SJSA1 (cell line): ENCODE results near the gene UTS2R. TPM values are rescaled to one million over a fixed set of nuclear protein-coding genes. Genes with fewer than 3 reads are reported as not detected.

Source experiments
- DNase-seq, 2 experiments: peaks; one replicate each; pipeline ENCODE4 v3.0.0-alpha.2; 2015 to 2020; ENCODE audit warnings: low spot score in 2 of 2, low read depth in 1 of 2
- H3K27ac ChIP-seq: fragments of 250-450 bp; sonication (Bioruptor Pico); 2 replicates; pipeline ENCODE4 v1.5.1; 2020; ENCODE audit warnings: mild to moderate bottlenecking, moderate library complexity
- H3K27me3 ChIP-seq: fragments of 250-450 bp; sonication (Bioruptor Pico); replicated peaks from 2 replicates; pipeline ENCODE4 v1.5.1; 2020; ENCODE audit warnings: mild to moderate bottlenecking, moderate library complexity
- H3K36me3 ChIP-seq: fragments of 250-450 bp; sonication (Bioruptor Pico); 2 replicates; pipeline ENCODE4 v1.5.1; 2020; ENCODE audit warnings: mild to moderate bottlenecking
- H3K4me1 ChIP-seq: fragments of 250-450 bp; sonication (Bioruptor Pico); replicated peaks from 2 replicates; pipeline ENCODE4 v1.6.1; 2021; ENCODE audit warnings: mild to moderate bottlenecking
- H3K4me3 ChIP-seq: fragments of 250-450 bp; sonication (Bioruptor Pico); 2 replicates; pipeline ENCODE4 v1.5.1; 2020; ENCODE audit warnings: mild to moderate bottlenecking
- H3K9me3 ChIP-seq: fragments of 250-450 bp; sonication (Bioruptor Pico); replicated peaks from 2 replicates; pipeline ENCODE4 v1.5.1; 2020; ENCODE audit warnings: mild to moderate bottlenecking
- total RNA-seq: library from RNA; depleted of rRNA; stranded (reverse); fragments of >200 nt; shearing (Covaris generic); gene quantifications from 2 replicates; pipeline ENCODE4 v1.2.3, GENCODE V29; 2014; rRNA removed

Gene UTS2R
- total RNA-seq, 1 experiment from 2014 or later, result 0.18 TPM

DNA sequence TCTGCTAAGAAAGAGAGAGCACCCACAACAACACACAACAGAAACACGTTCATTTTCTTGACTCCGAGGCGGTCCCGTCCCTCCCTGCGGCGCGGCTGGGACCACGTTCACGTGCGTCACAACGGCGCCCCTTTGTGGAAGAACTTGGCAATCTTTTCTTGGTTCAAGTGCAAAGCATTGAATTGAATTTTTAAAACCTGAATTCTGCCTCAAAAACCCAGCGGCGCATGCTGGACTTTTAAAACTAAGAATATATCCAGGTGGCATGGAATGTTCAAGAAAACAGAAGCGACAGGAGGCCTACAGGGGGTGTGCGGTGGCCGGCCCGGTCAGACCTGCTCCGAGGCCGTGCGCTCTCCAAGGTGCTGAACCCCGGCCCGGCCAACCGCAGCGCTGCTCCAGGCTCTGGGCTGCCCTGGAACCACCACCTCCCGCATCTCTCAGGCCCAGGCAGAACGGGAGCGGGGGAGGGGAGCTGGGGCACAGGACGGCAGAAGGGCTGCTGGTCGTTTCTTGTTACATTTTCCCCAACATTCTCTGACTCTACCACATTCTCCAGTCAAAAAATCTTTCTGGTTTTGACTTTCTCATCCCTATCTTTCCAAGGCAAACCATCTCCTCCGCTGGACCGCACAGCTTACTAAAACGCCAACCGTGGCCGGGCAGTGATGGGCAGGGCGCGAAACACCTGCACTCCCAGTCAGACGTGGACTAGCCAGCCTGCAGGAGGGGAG lies 43.1 kb downstream of the UTS2R start:
- DNase-seq, result peak; percentile 80 to 87
- Histone ChIP-seq H3K4me3 (no peak overlapping the region), H3K4me1 (peaks cover 51% of the 10 kb centered on the region), H3K9me3 (peaks cover 6% of the 10 kb centered on the region; the same call in 1 of the 2 replicates), H3K27ac (no peak overlapping the region), H3K36me3 (peaks cover 21% of the 10 kb centered on the region), H3K27me3 (no peaks in the 10 kb centered on the region)

GRCh38 chr17:82415336-82415735 lies 43.8 kb downstream of the UTS2R start:
- Histone ChIP-seq H3K27me3 (no peaks in the 10 kb centered on the region), H3K9me3 (peaks cover 6% of the 10 kb centered on the region; the same call in 1 of the 2 replicates), H3K27ac (no peak overlapping the region), H3K36me3 (peaks cover 21% of the 10 kb centered on the region), H3K4me3 (no peak overlapping the region), H3K4me1 (peaks cover 45% of the 10 kb centered on the region)
- no peak for DNase-seq

GRCh38 chr17:82415786-82416185 lies 44.2 kb downstream of the UTS2R start:
- DNase-seq, result no peak
- peaks cover 25% of the 10 kb centered on the region for H3K36me3 ChIP-seq

GRCh38 chr17:82416264-82416663 lies 44.7 kb downstream of the UTS2R start:
- peaks cover 30% of the 10 kb centered on the region for H3K36me3 ChIP-seq

More at GRCh38 chr17:82415786-82416185, 44.2 kb downstream of the UTS2R start:
- Histone ChIP-seq H3K9me3 (peaks cover 6% of the 10 kb centered on the region; the same call in 1 of the 2 replicates), H3K27ac (no peak overlapping the region), H3K4me1 (peaks cover 44% of the 10 kb centered on the region), H3K27me3 (no peaks in the 10 kb centered on the region), H3K4me3 (no peak overlapping the region)

GRCh38 chr17:82416771-82417170 lies 45.2 kb downstream of the UTS2R start:
- H3K27ac ChIP-seq, result no peak overlapping the region
- no peaks in the 10 kb centered on the region for H3K27me3 ChIP-seq
- H3K9me3 ChIP-seq, result peaks cover 6% of the 10 kb centered on the region; the same call in 1 of the 2 replicates
- H3K4me1 ChIP-seq, result peaks cover 36% of the 10 kb centered on the region
- H3K36me3 ChIP-seq, result peaks cover 35% of the 10 kb centered on the region
- DNase-seq, result no peak
- no peak overlapping the region for H3K4me3 ChIP-seq

More at GRCh38 chr17:82416264-82416663, 44.7 kb downstream of the UTS2R start:
- DNase-seq, result no peak
- Histone ChIP-seq H3K9me3 (peaks cover 6% of the 10 kb centered on the region; the same call in 1 of the 2 replicates), H3K27me3 (no peaks in the 10 kb centered on the region), H3K4me1 (peaks cover 41% of the 10 kb centered on the region), H3K4me3 (no peak overlapping the region), H3K27ac (no peak overlapping the region)

GRCh38 chr17:82418001-82418986 lies 46.7 kb downstream of the UTS2R start, which contains the start of the genes HEXD and OGFOD3:
TSS of gene HEXD (plus strand) at chr17:82418347. CDS start at chr17:82419800, 1,453 bp downstream.
TSS of gene OGFOD3 (minus strand) at chr17:82418586. CDS start at chr17:82418485, 101 bp downstream.
- H3K27ac ChIP-seq, result peak within 1 kb of the TSS; percentile 63
- H3K9me3 ChIP-seq, result peaks cover 9% of the 10 kb centered on the region; the same call in 1 of the 2 replicates
- DNase-seq, result peak; percentile 83 to 98
- peaks cover 22% of the 10 kb centered on the region for H3K4me1 ChIP-seq
- H3K4me3 ChIP-seq, result peak within 1 kb of the TSS; percentile 100
- H3K36me3 ChIP-seq, result peaks cover 46% of the 10 kb centered on the region
- H3K27me3 ChIP-seq, result no peaks in the 10 kb centered on the region

DNA sequence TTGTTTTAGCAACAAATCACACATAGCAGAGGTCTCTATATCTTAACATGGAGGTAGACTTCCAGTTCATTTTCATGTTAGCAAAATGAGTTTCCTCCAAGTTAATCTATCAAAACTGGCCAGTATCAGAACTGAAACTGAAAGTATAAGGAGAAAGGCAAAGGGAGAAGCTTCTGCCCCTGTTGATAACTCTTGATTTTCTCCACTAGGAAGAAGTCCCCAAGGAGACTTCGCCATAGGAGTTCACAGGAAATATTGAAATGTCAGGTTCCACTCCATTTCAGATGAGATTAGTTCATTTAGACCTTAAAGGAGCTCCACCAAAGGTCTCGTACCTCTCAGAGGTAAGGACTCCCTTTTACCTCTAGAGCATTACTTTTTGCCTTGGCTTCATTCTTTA lies 48.0 kb downstream of the UTS2R start:
- DNase-seq, result no peak

GRCh38 chr17:82424001-82424862 lies 52.7 kb downstream of the UTS2R start:
- H3K4me3 ChIP-seq, result no peak overlapping the region
- 0 out of 2 replicates have a peak, but pooled peaks cover 3% of the 10 kb centered on the region for H3K9me3 ChIP-seq
- H3K36me3 ChIP-seq, result peaks cover 34% of the 10 kb centered on the region
- peaks cover 4% of the 10 kb centered on the region; the same call in 1 of the 2 replicates for H3K4me1 ChIP-seq
- peak in 1 of 2 experiments; percentile 59 for DNase-seq
- no peak overlapping the region for H3K27ac ChIP-seq
- H3K27me3 ChIP-seq, result no peaks in the 10 kb centered on the region

More for the DNA sequence above, 48.0 kb downstream of the UTS2R start:
- Histone ChIP-seq H3K4me3 (peak overlapping the region; percentile 100; the same call in 1 of the 2 replicates), H3K9me3 (peaks cover 9% of the 10 kb centered on the region; the same call in 1 of the 2 replicates), H3K36me3 (peaks cover 48% of the 10 kb centered on the region), H3K27ac (no peak overlapping the region), H3K4me1 (peaks cover 17% of the 10 kb centered on the region), H3K27me3 (no peaks in the 10 kb centered on the region)

DNA sequence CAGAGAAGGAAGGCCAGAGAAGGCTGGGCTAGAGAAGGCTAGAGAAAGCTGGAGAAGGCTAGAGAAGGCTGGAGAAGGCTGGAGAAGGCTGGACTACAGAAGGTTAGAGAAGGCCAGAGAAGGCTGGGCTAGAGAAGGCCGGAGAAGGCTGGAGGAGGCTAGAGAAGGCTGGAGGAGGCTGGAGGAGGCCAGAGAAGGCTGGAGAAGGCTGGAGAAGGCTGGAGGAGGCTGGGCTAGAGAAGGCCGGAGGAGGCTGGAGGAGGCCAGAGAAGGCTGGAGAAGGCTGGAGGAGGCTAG lies 53.2 kb downstream of the UTS2R start:
- Histone ChIP-seq H3K27me3 (no peaks in the 10 kb centered on the region), H3K4me1 (no peaks in the 10 kb centered on the region; the same call in 1 of the 2 replicates), H3K9me3 (0 out of 2 replicates have a peak, but pooled peaks cover 3% of the 10 kb centered on the region), H3K36me3 (peaks cover 34% of the 10 kb centered on the region), H3K27ac (no peak overlapping the region), H3K4me3 (no peak overlapping the region)
- DNase-seq, result no peak

Other genes starting within 250 kb of the UTS2R start
- gene CCDC57, start 158.9 kb upstream of the UTS2R start, total RNA-seq, result 8.2 and 9.4 TPM in 2 replicates
- gene SLC16A3, start 142.7 kb upstream of the UTS2R start, total RNA-seq, result 149 and 249 TPM in 2 replicates
- gene CSNK1D, start 98.1 kb upstream of the UTS2R start, total RNA-seq, result 26.0 and 33.7 TPM in 2 replicates
- gene CD7, start 54.2 kb upstream of the UTS2R start, total RNA-seq, result not detected in 2 replicates
- gene SECTM1, start 38.0 kb upstream of the UTS2R start, total RNA-seq, result 5.3 and 6.3 TPM in 2 replicates
- 0.19 and 0.34 TPM in 2 replicates for gene TEX19, start 12.5 kb upstream of the UTS2R start, total RNA-seq
- gene HEXD, start 46.6 kb downstream of the UTS2R start, total RNA-seq, result 16.3 and 21.7 TPM in 2 replicates
- gene OGFOD3, start 46.8 kb downstream of the UTS2R start, total RNA-seq, result 87.6 and 105 TPM in 2 replicates
- 71.4 and 106 TPM in 2 replicates for gene CYBC1, start 79.0 kb downstream of the UTS2R start, total RNA-seq
- 41.6 and 58.5 TPM in 2 replicates for gene NARF, start 87.0 kb downstream of the UTS2R start, total RNA-seq
- gene FOXK2, start 148.0 kb downstream of the UTS2R start, total RNA-seq, result 39.3 and 54.9 TPM in 2 replicates